ENCODE measurements around the gene BICD2. TPM values are rescaled to one million over a fixed set of nuclear protein-coding genes. Genes with fewer than 3 reads are reported as not detected.

Gene BICD2
- total RNA-seq, 4 donors from 2014 or later: 28.3 to 54.0 (median 44.2) TPM

DNA sequence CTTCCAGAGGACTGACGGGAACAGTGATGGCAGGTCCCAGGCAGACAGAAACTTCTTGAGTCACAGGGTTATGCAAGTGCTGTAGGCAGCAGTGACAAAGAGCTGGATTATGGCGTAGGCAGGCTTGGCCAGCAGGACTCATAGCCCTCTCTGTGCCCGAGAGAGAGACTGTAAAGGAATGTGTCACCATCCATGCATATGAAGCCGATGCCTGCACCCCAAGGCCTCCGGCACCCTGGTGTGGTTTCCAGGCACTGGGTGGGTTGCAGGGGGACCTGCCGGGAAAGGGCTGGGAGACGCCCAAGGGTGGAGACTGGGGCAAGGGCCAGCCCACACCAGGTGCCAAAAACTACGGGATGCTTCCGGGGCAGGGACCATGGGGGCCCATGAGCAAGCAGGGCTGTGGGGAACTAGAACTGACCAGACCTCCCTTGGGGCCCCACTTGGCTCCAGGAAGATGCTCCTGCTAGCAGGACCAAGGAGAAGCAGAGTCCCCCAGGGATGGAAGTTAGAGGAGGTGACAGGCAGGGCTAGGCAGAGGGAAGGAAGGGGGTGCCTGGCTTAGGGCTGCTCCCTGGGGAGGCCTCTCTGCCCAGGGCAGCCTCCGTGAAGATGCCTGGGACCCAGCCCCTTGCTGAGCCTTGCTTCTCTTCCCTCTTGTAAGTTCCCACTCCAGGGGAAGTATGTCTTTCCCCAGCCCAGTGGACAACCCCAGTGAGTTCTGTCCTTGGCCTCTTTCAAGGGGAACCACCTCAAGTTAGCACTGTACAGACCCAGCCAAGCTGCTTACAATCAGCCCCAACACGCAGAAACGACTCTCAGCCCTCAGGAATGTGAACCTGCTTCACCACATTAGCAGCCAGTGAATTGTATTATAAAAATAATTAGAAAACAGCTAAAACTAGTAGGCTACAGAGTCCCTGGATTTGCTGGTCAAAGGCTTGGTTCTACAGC is 84.2 kb downstream of the BICD2 start:
- DNase-seq (ENCODE audit: low spot score) (no peak), ATAC-seq (ENCODE audit: low FRiP score) (no peak)
- TF ChIP-seq, protein P1, sequence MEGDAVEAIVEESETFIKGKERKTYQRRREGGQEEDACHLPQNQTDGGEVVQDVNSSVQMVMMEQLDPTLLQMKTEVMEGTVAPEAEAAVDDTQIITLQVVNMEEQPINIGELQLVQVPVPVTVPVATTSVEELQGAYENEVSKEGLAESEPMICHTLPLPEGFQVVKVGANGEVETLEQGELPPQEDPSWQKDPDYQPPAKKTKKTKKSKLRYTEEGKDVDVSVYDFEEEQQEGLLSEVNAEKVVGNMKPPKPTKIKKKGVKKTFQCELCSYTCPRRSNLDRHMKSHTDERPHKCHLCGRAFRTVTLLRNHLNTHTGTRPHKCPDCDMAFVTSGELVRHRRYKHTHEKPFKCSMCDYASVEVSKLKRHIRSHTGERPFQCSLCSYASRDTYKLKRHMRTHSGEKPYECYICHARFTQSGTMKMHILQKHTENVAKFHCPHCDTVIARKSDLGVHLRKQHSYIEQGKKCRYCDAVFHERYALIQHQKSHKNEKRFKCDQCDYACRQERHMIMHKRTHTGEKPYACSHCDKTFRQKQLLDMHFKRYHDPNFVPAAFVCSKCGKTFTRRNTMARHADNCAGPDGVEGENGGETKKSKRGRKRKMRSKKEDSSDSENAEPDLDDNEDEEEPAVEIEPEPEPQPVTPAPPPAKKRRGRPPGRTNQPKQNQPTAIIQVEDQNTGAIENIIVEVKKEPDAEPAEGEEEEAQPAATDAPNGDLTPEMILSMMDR (IDR thresholded peaks at IDR 0.05): no peak

DNA sequence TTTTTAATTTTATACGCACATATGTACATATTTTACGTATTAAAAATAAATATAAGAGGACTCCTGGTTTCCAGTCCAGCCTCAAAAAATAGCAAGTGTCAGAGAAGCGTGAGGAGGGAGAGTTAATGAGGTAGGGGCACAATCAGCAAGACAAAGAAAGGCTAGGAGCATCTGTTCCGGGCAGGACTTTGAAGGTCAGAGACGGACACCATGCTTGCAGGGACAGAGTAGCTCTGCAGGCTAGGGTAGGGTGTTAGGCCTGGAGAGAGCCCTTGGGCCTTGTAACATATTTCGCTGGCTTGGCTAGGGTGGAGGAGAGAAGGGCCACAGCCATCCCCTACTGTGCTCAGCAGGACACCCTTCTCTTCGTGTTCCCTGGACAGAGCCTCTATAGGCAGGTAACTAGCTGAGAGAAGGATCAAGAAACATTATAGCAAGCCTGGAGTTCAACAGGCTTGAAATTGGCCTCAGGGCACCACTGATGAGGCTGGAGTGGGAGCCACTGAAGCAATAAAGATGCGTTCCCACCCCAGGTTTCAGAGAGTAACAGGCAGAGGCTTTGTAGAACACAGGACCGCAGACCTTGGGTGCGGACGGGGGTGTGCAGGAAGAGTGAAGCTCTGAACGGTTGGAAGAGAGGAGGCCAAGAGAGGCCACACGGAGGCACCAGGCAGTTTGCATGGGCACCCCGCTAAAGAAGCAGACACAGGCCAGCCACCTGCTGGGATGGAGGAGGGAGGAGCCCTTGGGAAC is 85.0 kb downstream of the BICD2 start:
- no peak for ATAC-seq (ENCODE audit: low FRiP score)
- no peak for DNase-seq (ENCODE audit: low spot score)
- TF ChIP-seq, protein P1 (IDR thresholded peaks at IDR 0.05): no peak

- DNase-seq (ENCODE audit: low spot score): peak; percentile 80
- ATAC-seq (ENCODE audit: low FRiP score): no peak
These were observed 93.3 kb downstream of the BICD2 start for GRCh38 chr9:92671323-92671722.

GRCh38 chr9:92669890-92670708 is 94.5 kb downstream of the BICD2 start, which contains the start of gene IPPK:
IPPK (minus strand) TSS chr9:92670131; CDS start chr9:92669988, 143 bp downstream.
- ATAC-seq (ENCODE audit: low FRiP score) (peak; percentile 95), DNase-seq (ENCODE audit: low spot score) (peak; percentile 92)
- TF ChIP-seq, protein P1 (IDR thresholded peaks at IDR 0.05): no peak

More at GRCh38 chr9:92671323-92671722, 93.3 kb downstream of the BICD2 start:
- TF ChIP-seq, protein P1 (IDR thresholded peaks at IDR 0.05): no peak

GRCh38 chr9:92669527-92669889 is 95.1 kb downstream of the BICD2 start:
- TF ChIP-seq, protein P1 (IDR thresholded peaks at IDR 0.05): no peak
- peak; percentile 11 for ATAC-seq (ENCODE audit: low FRiP score)
- DNase-seq (ENCODE audit: low spot score): no peak

DNA sequence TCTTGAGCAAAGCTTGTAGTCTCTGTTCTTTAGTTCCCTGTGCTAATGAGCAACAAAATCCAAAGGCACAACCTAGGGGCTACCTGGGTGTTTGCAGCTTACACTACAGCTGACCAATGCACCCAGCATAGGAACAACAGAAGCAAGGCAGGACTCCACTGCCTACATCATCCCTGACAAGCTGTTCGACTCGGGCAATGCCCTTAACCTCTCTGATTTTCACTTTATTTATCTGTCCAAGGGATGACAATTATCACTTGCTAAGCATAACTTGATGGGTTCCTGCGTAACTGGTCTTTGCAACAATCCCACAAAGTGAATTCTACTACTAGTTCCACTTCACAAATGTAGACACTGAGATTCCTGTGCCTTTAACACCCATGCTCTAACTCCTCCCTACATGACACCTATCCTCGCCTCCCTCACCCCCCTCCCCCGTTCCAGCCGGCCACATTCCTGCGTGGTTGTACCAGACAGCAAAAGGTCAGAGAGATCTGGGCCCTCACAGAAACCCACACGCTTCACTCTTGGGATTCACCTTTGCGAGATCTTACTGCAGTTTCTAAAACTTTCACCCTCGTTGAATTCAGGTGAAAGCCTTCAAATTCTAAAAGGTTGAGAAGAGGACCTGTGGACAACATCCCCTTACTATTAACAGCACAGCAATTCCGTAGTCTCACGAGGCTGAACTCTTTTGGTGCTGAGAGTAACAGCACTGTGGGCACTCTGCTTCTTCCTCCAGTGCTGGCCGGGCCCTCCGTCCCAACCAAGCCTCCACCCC is 95.7 kb downstream of the BICD2 start:
- TF ChIP-seq, protein P1 (IDR thresholded peaks at IDR 0.05): no peak
- ATAC-seq (ENCODE audit: low FRiP score) (peak; percentile 55), DNase-seq (ENCODE audit: low spot score) (peak; percentile 51)
